PC-3 (cell line): Measurements from ENCODE around the gene CCNY. TPM values are rescaled to one million over a fixed set of nuclear protein-coding genes. Genes with fewer than 3 reads are reported as not detected.
"Not testable (repeated sequence)": the region's sequence is repeated elsewhere in the genome, so short reads cannot be mapped to it uniquely, and the experiment has no call there.

Experiments used
- ATAC-seq: fragments of 200-7000 bp; cut with Tn5 transposase; 2 replicates; pipeline ENCODE4 v1.9.1; 2020; ENCODE audit warnings: mild to moderate bottlenecking, moderate library complexity
- BruUV-seq: library from RNA; stranded (reverse); fragments of 400-500 nt; replicated peaks from 2 replicates; lab custom pipeline; 2021; lab: Mats Ljungman, UMichigan
- CTCF ChIA-PET: fragments of 300-600 bp; sonication (Branson Sonifier 250); formaldehyde crosslinking; loops from one replicate; lab custom pipeline; 2022; ENCODE audit warnings: antibody characterized with exemption; lab: Charles Lee
- POLR2A ChIA-PET: fragments of 300-600 bp; sonication (Branson Sonifier 250); formaldehyde crosslinking; loops from one replicate; lab custom pipeline; 2022; ENCODE audit warnings: antibody characterized with exemption; ENCODE audit not compliant: unreplicated experiment; lab: Charles Lee
- DNase-seq: peaks from one replicate; pipeline ENCODE4 v3.0.0-alpha.2; 2015
- H2AFZ ChIP-seq: fragments of 300-600 bp; sonication (generic); 2 replicates; pipeline ENCODE4 v1.6.0; 2016; ENCODE audit warnings: antibody characterized with exemption, low read length
- H3F3A ChIP-seq: fragments of 300-600 bp; sonication (generic); one replicate; pipeline ENCODE4 v1.6.0; 2017; ENCODE audit warnings: antibody characterized with exemption, low read length, control low read depth, mild to moderate bottlenecking; ENCODE audit not compliant: unreplicated experiment
- H3K27ac ChIP-seq: fragments of 300-600 bp; sonication (generic); 2 replicates; pipeline ENCODE4 v1.5.1; 2016; ENCODE audit warnings: mild to moderate bottlenecking, low read length
- H3K27me3 ChIP-seq: fragments of 300-600 bp; sonication (generic); 2 replicates; pipeline ENCODE4 v1.6.1; 2016; ENCODE audit warnings: low read length, mixed read lengths
- H3K36me3 ChIP-seq: fragments of 300-600 bp; sonication (generic); 2 replicates; pipeline ENCODE4 v1.6.1; 2016; ENCODE audit warnings: low read depth, mixed run types, low read length, mixed read lengths
- H3K4me1 ChIP-seq: fragments of 300-600 bp; sonication (generic); 2 replicates; pipeline ENCODE4 v1.5.1; 2016; ENCODE audit warnings: low read length; ENCODE audit not compliant: insufficient read depth
- H3K4me2 ChIP-seq: fragments of 300-600 bp; sonication (generic); 2 replicates; pipeline ENCODE4 v1.6.0; 2016; ENCODE audit warnings: low read length
- H3K4me3 ChIP-seq: fragments of 300-600 bp; sonication (generic); 2 replicates; pipeline ENCODE4 v1.5.1; 2016; ENCODE audit warnings: mild to moderate bottlenecking, low read length, mixed read lengths
- H3K79me2 ChIP-seq: fragments of 300-600 bp; sonication (generic); 2 replicates; pipeline ENCODE4 v1.6.1; 2017; ENCODE audit warnings: low read length, mixed read lengths
- H3K9ac ChIP-seq: fragments of 300-600 bp; sonication (generic); 2 replicates; pipeline ENCODE4 v1.6.0; 2016; ENCODE audit warnings: mild to moderate bottlenecking, low read length
- H3K9me2 ChIP-seq: fragments of 300-600 bp; sonication (generic); replicated peaks from 2 replicates; pipeline ENCODE4 v1.6.1; 2016; ENCODE audit warnings: mixed run types, low read length, mixed read lengths
- H3K9me3 ChIP-seq: fragments of 300-600 bp; sonication (generic); 2 replicates; pipeline ENCODE4 v1.6.1; 2016; ENCODE audit warnings: low read length, mixed read lengths
- H4K20me1 ChIP-seq: fragments of 300-600 bp; sonication (generic); 2 replicates; pipeline ENCODE4 v1.6.1; 2016; ENCODE audit warnings: low read length, mixed read lengths
- EZH2 ChIP-seq: fragments of 300-600 bp; sonication (generic); IDR thresholded peaks from one replicate; pipeline ENCODE4 v1.6.1; 2017; ENCODE audit warnings: antibody characterized with exemption, mild to moderate bottlenecking, low read length; ENCODE audit not compliant: unreplicated experiment
- EZH2phosphoT487 ChIP-seq: fragments of 300-600 bp; sonication (generic); IDR thresholded peaks from 2 replicates; pipeline ENCODE4 v1.6.1; 2018; ENCODE audit warnings: mild to moderate bottlenecking, antibody characterized with exemption, low read length, borderline replicate concordance
- intact Hi-C: fragments of 100-400 bp; cut with micrococcal nuclease; formaldehyde crosslinking; loops from 2 replicates; pipeline ENCODE4 v1.9.0; 2023
- total RNA-seq: library from RNA; depleted of rRNA; stranded (reverse); fragments of >200 nt; gene quantifications from 2 replicates; pipeline ENCODE4 v1.2.3, GENCODE V29; 2014
- TF ChIP-seq, protein P1 (sequence below): fragments of 300-600 bp; sonication (generic); conservative IDR thresholded peaks from 2 replicates; pipeline ENCODE4 v1.5.1; 2017; ENCODE audit warnings: antibody characterized with exemption, low read depth, mild to moderate bottlenecking, low read length

CCNY gene
- total RNA-seq, 1 experiment from 2014 or later: 146 TPM

DNA sequence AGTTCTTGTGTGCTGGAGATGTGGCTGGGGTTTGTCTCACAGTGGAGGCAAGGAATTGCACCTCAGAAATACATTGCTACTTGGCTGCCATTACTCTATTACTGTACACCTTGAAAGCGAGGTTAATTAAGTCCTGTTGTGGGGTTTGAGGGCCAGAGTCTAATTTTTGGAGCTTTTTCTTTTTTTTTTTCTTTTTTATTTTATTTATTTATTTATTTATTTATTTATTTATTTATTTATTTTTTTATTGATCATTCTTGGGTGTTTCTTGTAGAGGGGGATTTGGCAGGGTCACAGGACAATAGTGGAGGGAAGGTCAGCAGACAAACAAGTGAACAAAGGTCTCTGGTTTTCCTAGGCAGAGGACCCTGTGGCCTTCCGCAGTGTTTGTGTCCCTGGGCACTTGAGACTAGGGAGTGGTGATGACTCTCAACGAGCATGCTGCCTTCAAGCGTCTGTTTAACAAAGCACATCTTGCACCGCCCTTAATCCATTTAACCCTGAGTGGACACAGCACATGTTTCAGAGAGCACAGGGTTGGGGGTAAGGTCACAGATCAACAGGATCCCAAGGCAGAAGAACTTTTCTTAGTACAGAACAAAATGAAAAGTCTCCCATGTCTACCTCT lies 69.8 kb downstream of the CCNY start:
- H3K4me2 ChIP-seq, H3K4me1 ChIP-seq, ATAC-seq, BruUV-seq, H3K9me2 ChIP-seq, H3K9me3 ChIP-seq, H3K9ac ChIP-seq, intact Hi-C loops, H2AFZ ChIP-seq, H3K27ac ChIP-seq, POLR2A ChIA-PET, H3K27me3 ChIP-seq, CTCF ChIA-PET, H3F3A ChIP-seq, DNase-seq, H3K4me3 ChIP-seq: not testable (repeated sequence)
- H4K20me1 ChIP-seq: peaks cover 15% of the 10 kb centered on the region; the same call in 1 of the 2 replicates
- H3K36me3 ChIP-seq: peaks cover 11% of the 10 kb centered on the region; the same call in 1 of the 2 replicates
- H3K79me2 ChIP-seq: peaks cover 78% of the 10 kb centered on the region

DNA sequence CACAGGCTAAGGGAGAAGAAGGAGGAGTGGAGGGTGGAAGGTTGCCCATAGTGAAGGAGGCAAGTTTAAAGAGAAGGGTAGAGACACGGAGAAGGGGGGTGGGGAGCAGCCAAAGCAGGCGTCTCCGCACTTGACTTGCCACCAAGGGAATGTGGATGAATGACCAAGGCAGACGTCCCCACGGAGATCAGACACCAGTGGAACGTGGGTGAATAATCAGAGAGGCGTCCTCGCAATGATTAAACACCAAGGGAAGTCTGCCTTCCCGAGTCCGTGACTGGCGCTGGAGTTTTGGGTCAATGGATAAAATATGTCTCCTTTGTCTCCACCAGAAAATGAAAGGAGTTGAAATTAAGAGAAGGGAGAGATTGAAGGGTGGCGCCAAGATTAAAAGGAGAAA lies 71.4 kb downstream of the CCNY start:
- H3K27me3 ChIP-seq, CTCF ChIA-PET, POLR2A ChIA-PET, H3K4me1 ChIP-seq, H2AFZ ChIP-seq, H3K27ac ChIP-seq, H3K4me2 ChIP-seq, H3F3A ChIP-seq, BruUV-seq, DNase-seq, H3K36me3 ChIP-seq, intact Hi-C loops, ATAC-seq, H3K4me3 ChIP-seq, H3K9me2 ChIP-seq, H3K9me3 ChIP-seq, H3K9ac ChIP-seq: not testable (repeated sequence)
- Histone ChIP-seq H3K79me2 (peaks cover 75% of the 10 kb centered on the region), H4K20me1 (peaks cover 25% of the 10 kb centered on the region)

DNA sequence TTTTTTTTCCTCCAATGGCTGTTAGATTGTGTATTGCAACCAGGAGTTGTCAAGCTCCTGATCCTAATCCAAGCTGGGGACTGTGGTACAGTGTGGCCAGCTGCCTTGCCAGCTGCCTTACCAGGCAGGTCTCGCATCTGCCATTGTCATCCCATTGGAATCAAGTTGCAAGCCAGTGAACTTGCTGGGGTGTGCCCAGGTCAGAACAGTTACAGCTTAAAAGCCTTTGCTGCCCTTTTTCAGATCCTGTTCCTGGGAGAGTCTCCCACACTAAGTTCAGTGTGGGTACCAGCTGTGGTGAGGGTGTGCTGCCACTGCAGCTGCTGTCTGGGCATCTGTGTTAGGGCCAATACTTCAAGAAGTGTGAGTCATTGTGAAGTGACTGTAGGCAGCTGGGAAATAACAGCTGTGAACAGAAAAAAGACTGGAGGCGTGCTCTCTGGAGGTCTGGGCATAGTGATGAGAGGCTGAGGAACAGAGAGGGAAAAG lies 72.8 kb downstream of the CCNY start:
- peaks cover 35% of the 10 kb centered on the region for H4K20me1 ChIP-seq
- no peaks in the 10 kb centered on the region for H3K9me3 ChIP-seq
- ChIA-PET CTCF (interaction anchor here (0.6 kb wide), 1 partner anchor 154 kb away, joined by 3 read pairs; no protein-coding TSS in a partner anchor), POLR2A (interaction anchor here (0.6 kb wide), 1 partner anchor 16 kb away, joined by 3 read pairs; no protein-coding TSS in a partner anchor)
- no peaks in the 10 kb centered on the region for H3F3A ChIP-seq
- TF ChIP-seq EZH2phosphoT487 (no peak), EZH2 (no peak)
- TF ChIP-seq, protein P1, sequence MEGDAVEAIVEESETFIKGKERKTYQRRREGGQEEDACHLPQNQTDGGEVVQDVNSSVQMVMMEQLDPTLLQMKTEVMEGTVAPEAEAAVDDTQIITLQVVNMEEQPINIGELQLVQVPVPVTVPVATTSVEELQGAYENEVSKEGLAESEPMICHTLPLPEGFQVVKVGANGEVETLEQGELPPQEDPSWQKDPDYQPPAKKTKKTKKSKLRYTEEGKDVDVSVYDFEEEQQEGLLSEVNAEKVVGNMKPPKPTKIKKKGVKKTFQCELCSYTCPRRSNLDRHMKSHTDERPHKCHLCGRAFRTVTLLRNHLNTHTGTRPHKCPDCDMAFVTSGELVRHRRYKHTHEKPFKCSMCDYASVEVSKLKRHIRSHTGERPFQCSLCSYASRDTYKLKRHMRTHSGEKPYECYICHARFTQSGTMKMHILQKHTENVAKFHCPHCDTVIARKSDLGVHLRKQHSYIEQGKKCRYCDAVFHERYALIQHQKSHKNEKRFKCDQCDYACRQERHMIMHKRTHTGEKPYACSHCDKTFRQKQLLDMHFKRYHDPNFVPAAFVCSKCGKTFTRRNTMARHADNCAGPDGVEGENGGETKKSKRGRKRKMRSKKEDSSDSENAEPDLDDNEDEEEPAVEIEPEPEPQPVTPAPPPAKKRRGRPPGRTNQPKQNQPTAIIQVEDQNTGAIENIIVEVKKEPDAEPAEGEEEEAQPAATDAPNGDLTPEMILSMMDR: no peak
- no peaks in the 10 kb centered on the region for H3K9me2 ChIP-seq
- H3K4me3 ChIP-seq: no peak overlapping the region
- no peaks in the 10 kb centered on the region for H3K27me3 ChIP-seq
- no peak overlapping the region for H3K4me2 ChIP-seq
- peak; percentile 59 for DNase-seq
- no peak overlapping the region for H3K27ac ChIP-seq
- peaks cover 78% of the 10 kb centered on the region for H3K79me2 ChIP-seq
- no peak overlapping the region for H3K9ac ChIP-seq
- ATAC-seq: peak; percentile 82
- H3K4me1 ChIP-seq: peaks cover 12% of the 10 kb centered on the region
- H3K36me3 ChIP-seq: no peaks in the 10 kb centered on the region
- no TSS peak for BruUV-seq
- no peak overlapping the region for H2AFZ ChIP-seq
- intact Hi-C loops: no loop called here
